Pancreas (tissue), 10 donors: ENCODE data around the gene TTC14. TPM values are rescaled to one million over a fixed set of nuclear protein-coding genes. Genes with fewer than 3 reads are reported as not detected.

ENCODE experiments used
- ATAC-seq, 4 donors: fragments of 200-7000 bp; cut with Tn5 transposase; one replicate each; pipeline versions ENCODE4 v1.8.0 to v1.9.1; 2020; ENCODE audit warnings: mild to moderate bottlenecking in 4 of 4, moderate library complexity in 4 of 4
- DNase-seq, 6 donors: peaks; one replicate each; pipeline ENCODE4 v3.0.0-alpha.2; 2020
- FAIRE-seq: peaks from 2 replicates; lab custom pipeline; 2012; peaks lifted over from hg19 to GRCh38; lab: Jason Lieb, UNC
- H3K27ac ChIP-seq, 4 donors: fragments of 200-600 bp; sonication (generic); 1 replicate in 3 of 4; 2 replicates in 1 of 4; pipeline versions ENCODE4 v1.5.0 to v1.8.0; 2020
- H3K27me3 ChIP-seq, 4 donors: fragments of 200-600 bp; one replicate each; pipeline ENCODE4 v1.8.0; 2021
- H3K36me3 ChIP-seq, 3 donors: fragments of 200-600 bp; sonication (generic) in 1 of 3; one replicate each; pipeline versions ENCODE4 v1.5.0 to v1.8.0; 2020 to 2021
- H3K4me1 ChIP-seq, 3 donors: fragments of 200-600 bp; one replicate each; pipeline ENCODE4 v1.8.0; 2021
- H3K4me3 ChIP-seq, 4 donors: fragments of 200-600 bp; sonication (generic) in 2 of 4; one replicate each; pipeline versions ENCODE4 v1.5.0 to v1.8.0; 2020 to 2021
- H3K9me3 ChIP-seq, 4 donors: fragments of 200-600 bp; one replicate each; pipeline ENCODE4 v1.8.0; 2021
- WGBS, 2 donors: extraction: QIAGEN DNeasy Blood & Tissue Kit; methylation state at CpG; one replicate each; pipeline ENCODE4 v1.1.7; 2013; 5-methylcytosine and 5-hydroxymethylcytosine counted together
- intact Hi-C, 3 donors: fragments of 100-400 bp; cut with DNase I; formaldehyde crosslinking; loops; one replicate each; pipeline versions ENCODE4 v1.11.1 to v1.14.2; 2022
- polyA plus RNA-seq, 2 donors: library from polyadenylated mRNA; stranded (reverse); fragments of 200-250 nt; gene quantifications; one replicate each; pipeline ENCODE4 v1.2.3, GENCODE V29; 2013
- total RNA-seq, 6 donors: library from RNA; stranded (reverse); fragmentation: NEBNext Ultra II Directional in 4 of 6; extraction: Animal tissue kit (Norgen Biotek cat#: 25700) in 4 of 6; gene quantifications; one replicate each; pipeline versions ENCODE4 v1.2.1 to v1.2.4, GENCODE V29; 2021 to 2023
- TF ChIP-seq, protein P1 (sequence below), 4 donors: fragments of 200-600 bp; sonication (generic) in 3 of 4; IDR thresholded peaks; one replicate each; pipeline versions ENCODE4 v1.5.0 to v1.8.0; 2021; ENCODE audit warnings: antibody characterized with exemption in 4 of 4
- donor health status: healthy with polysubstance abuse.
- donor health status: DM: no; HTN: no; CAD: no; lungs with moderate emphysema.
- donor health status: DM: no; HTN: no; CAD: no.
- donor health status: control.
- donor health status: control.
- donor health status: Bipolar disorder and iron deficiency.
- donor health status: DM: yes; HTN: yes; CAD: no.
- donor health status: DM: no; HTN: no; CAD: no.
- donor health status: DM: no; HTN: no; CAD: no.
- donor health status: DM: yes; HTN: yes; CAD: no.

Gene TTC14
- total and polyA plus RNA-seq, 8 donors = 12.3 to 40.1 (median 22.2) TPM

DNA sequence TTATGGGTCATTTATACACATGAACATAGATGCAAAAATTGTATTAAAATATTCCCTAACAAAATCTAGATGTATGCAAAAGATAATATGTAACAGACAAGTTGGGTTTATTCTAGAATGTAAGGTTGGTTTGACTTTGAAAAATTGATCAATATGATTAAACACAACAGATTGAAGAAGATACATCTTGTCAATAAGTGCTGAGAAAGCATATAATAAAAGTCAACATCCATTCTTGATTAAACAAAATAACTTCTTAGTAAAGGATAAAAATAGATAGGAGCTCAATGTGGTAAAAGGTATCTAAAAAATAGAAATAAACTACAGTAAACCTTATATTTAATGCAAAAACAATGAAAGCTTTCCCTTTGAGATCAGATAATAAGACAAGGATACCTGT is 39.0 kb downstream of the TTC14 start:
- Histone ChIP-seq H3K4me1 (no peaks in the 10 kb centered on the region), H3K4me3 (no peak overlapping the region), H3K9me3 (no peaks in the 10 kb centered on the region), H3K36me3 (no peaks in the 10 kb centered on the region), H3K27me3 (no peaks in the 10 kb centered on the region), H3K27ac (no peak overlapping the region)
- FAIRE-seq (no peak), ATAC-seq (no peak), DNase-seq (no peak)
- TF ChIP-seq, protein P1, sequence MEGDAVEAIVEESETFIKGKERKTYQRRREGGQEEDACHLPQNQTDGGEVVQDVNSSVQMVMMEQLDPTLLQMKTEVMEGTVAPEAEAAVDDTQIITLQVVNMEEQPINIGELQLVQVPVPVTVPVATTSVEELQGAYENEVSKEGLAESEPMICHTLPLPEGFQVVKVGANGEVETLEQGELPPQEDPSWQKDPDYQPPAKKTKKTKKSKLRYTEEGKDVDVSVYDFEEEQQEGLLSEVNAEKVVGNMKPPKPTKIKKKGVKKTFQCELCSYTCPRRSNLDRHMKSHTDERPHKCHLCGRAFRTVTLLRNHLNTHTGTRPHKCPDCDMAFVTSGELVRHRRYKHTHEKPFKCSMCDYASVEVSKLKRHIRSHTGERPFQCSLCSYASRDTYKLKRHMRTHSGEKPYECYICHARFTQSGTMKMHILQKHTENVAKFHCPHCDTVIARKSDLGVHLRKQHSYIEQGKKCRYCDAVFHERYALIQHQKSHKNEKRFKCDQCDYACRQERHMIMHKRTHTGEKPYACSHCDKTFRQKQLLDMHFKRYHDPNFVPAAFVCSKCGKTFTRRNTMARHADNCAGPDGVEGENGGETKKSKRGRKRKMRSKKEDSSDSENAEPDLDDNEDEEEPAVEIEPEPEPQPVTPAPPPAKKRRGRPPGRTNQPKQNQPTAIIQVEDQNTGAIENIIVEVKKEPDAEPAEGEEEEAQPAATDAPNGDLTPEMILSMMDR (IDR thresholded peaks at IDR 0.05) = no peak
- intact Hi-C loops = no loop called here

DNA sequence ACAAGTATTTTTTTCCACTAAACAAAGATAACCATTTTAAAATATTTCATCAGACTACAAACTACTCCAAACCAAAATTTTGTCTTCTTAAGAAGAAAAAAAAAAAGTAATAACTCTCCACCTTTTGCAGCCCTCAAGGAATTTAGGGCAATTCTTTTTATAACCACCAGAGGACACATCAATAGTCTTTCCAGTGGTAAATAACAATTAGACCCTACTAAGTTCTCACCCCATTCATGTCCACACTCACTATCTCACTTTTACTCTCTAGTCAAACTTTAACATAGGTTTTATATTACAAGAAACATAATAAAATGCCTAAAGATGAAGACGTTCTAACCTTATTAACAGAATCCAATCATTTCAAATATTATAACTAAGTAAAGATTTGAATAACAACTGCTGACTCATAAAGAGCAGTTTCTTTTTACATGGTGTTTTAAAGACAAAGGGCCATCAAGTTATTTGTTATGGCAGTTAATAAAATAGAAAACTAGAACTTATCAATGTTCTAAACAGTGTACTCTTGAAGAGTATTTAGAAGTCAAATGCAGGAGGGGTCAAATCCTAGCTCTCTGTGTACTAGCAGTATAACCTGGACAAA is 44.3 kb downstream of the TTC14 start:
- H3K9me3 ChIP-seq = no peaks in the 10 kb centered on the region
- no peak for DNase-seq
- TF ChIP-seq, protein P1 (IDR thresholded peaks at IDR 0.05) = no peak
- no peaks in the 10 kb centered on the region for H3K4me1 ChIP-seq
- FAIRE-seq = no peak
- 16 to 20% methylated on average over 1 of the region's 1 CpG for WGBS, 2 donors
- no peaks in the 10 kb centered on the region for H3K36me3 ChIP-seq
- ATAC-seq = no peak
- H3K4me3 ChIP-seq = no peak overlapping the region
- no peaks in the 10 kb centered on the region for H3K27me3 ChIP-seq
- intact Hi-C loops = no loop called here
- H3K27ac ChIP-seq = no peak overlapping the region

GRCh38 chr3:180656406-180656805 is 54.4 kb downstream of the TTC14 start:
- H3K9me3 ChIP-seq = no peaks in the 10 kb centered on the region
- intact Hi-C loops = no loop called here
- 59 to 67% methylated on average over 4 of the region's 4 CpGs for WGBS, 2 donors
- H3K27ac ChIP-seq = no peak overlapping the region
- DNase-seq (no peak), ATAC-seq (no peak), FAIRE-seq (no peak)
- TF ChIP-seq, protein P1 (IDR thresholded peaks at IDR 0.05) = no peak
- H3K4me1 ChIP-seq = no peaks in the 10 kb centered on the region
- H3K36me3 ChIP-seq = no peaks in the 10 kb centered on the region
- H3K4me3 ChIP-seq = no peak overlapping the region
- H3K27me3 ChIP-seq = no peaks in the 10 kb centered on the region

GRCh38 chr3:180657094-180657493 is 55.1 kb downstream of the TTC14 start:
- WGBS, 2 donors = 60 to 72% methylated on average over 4 of the region's 4 CpGs
- TF ChIP-seq, protein P1 (IDR thresholded peaks at IDR 0.05) = no peak
- Histone ChIP-seq H3K27ac (no peak overlapping the region), H3K4me3 (no peak overlapping the region), H3K36me3 (no peaks in the 10 kb centered on the region), H3K4me1 (no peaks in the 10 kb centered on the region), H3K9me3 (no peaks in the 10 kb centered on the region), H3K27me3 (no peaks in the 10 kb centered on the region)
- FAIRE-seq (no peak), DNase-seq (no peak), ATAC-seq (no peak)
- intact Hi-C loops = no loop called here

Other genes with a start within 250 kb of the TTC14 start
- gene CCDC39, start 77.3 kb downstream of the TTC14 start, total RNA-seq = under 1 TPM in 1 of 6 donors, not detected in 5; 0.09 TPM
- gene CCDC39, start 77.3 kb downstream of the TTC14 start, polyA plus RNA-seq = under 1 TPM in 1 of 2 donors, not detected in 1; 0.16 TPM